Parathyroid adenoma (tissue), 2 donors: Measurements from ENCODE around the gene MPP1.

Experiments
- H2AFZ ChIP-seq: fragments of 300-600 bp; sonication (generic); one replicate; pipeline ENCODE4 v1.7.0; 2017; ENCODE audit warnings: antibody characterized with exemption, mild to moderate bottlenecking
- H3K27ac ChIP-seq: fragments of 300-600 bp; sonication (generic); one replicate; pipeline ENCODE4 v1.7.0; 2017
- H3K27me3 ChIP-seq: fragments of 300-600 bp; sonication (generic); one replicate; pipeline ENCODE4 v1.7.0; 2017; ENCODE audit warnings: low read length; ENCODE audit not compliant: control insufficient read depth, insufficient read depth
- H3K36me3 ChIP-seq: fragments of 300-600 bp; sonication (generic); one replicate; pipeline ENCODE4 v1.7.0; 2017; ENCODE audit warnings: low read length; ENCODE audit not compliant: control insufficient read depth, insufficient read depth
- H3K4me1 ChIP-seq: fragments of 300-600 bp; sonication (generic); one replicate; pipeline ENCODE4 v1.7.0; 2017; ENCODE audit warnings: control low read depth
- H3K4me2 ChIP-seq: fragments of 300-600 bp; sonication (generic); one replicate; pipeline ENCODE4 v1.7.0; 2017; ENCODE audit warnings: low read length
- H3K4me3 ChIP-seq: fragments of 300-600 bp; sonication (generic); one replicate; pipeline ENCODE4 v1.7.0; 2017; ENCODE audit warnings: low read depth, low read length
- H3K79me2 ChIP-seq: fragments of 300-600 bp; sonication (generic); one replicate; pipeline ENCODE4 v1.7.0; 2017; ENCODE audit warnings: control low read depth
- H3K9ac ChIP-seq: fragments of 300-600 bp; sonication (generic); one replicate; pipeline ENCODE4 v1.7.0; 2017; ENCODE audit warnings: mild to moderate bottlenecking
- H3K9me3 ChIP-seq: fragments of 300-600 bp; sonication (generic); one replicate; pipeline ENCODE4 v1.7.0; 2017; ENCODE audit warnings: low read length; ENCODE audit not compliant: control insufficient read depth
- TF ChIP-seq, protein P1 (sequence below): fragments of 300-600 bp; sonication (generic); IDR thresholded peaks from one replicate; pipeline ENCODE4 v1.7.0; 2017; ENCODE audit warnings: antibody characterized with exemption, mild to moderate bottlenecking
- donor health status: primary hyperparathyroidism.

Gene MPP1

GRCh38 chrX:154804957-154805695 lies at the start of gene MPP1:
Gene MPP1 (minus strand): TSS chrX:154805485. CDS start chrX:154805373, 112 bp downstream.
- H3K27me3 ChIP-seq: no peaks in the 10 kb centered on the region
- no peaks in the 10 kb centered on the region for H3K79me2 ChIP-seq
- peak within 1 kb of the TSS; percentile 66 for H3K27ac ChIP-seq
- TF ChIP-seq, protein P1, sequence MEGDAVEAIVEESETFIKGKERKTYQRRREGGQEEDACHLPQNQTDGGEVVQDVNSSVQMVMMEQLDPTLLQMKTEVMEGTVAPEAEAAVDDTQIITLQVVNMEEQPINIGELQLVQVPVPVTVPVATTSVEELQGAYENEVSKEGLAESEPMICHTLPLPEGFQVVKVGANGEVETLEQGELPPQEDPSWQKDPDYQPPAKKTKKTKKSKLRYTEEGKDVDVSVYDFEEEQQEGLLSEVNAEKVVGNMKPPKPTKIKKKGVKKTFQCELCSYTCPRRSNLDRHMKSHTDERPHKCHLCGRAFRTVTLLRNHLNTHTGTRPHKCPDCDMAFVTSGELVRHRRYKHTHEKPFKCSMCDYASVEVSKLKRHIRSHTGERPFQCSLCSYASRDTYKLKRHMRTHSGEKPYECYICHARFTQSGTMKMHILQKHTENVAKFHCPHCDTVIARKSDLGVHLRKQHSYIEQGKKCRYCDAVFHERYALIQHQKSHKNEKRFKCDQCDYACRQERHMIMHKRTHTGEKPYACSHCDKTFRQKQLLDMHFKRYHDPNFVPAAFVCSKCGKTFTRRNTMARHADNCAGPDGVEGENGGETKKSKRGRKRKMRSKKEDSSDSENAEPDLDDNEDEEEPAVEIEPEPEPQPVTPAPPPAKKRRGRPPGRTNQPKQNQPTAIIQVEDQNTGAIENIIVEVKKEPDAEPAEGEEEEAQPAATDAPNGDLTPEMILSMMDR: no peak
- H3K4me1 ChIP-seq: no peaks in the 10 kb centered on the region
- peak within 1 kb of the TSS; percentile 94 for H2AFZ ChIP-seq
- no peaks in the 10 kb centered on the region for H3K36me3 ChIP-seq
- no peaks in the 10 kb centered on the region for H3K9me3 ChIP-seq
- no peak within 1 kb of the TSS for H3K9ac ChIP-seq
- H3K4me2 ChIP-seq: peak within 1 kb of the TSS; percentile 82
- peak within 1 kb of the TSS; percentile 66 for H3K4me3 ChIP-seq

- H3K36me3 ChIP-seq: no peaks in the 10 kb centered on the region
- H3K9me3 ChIP-seq: no peaks in the 10 kb centered on the region
- TF ChIP-seq, protein P1: no peak
- H3K4me3 ChIP-seq: no peak overlapping the region
- no peaks in the 10 kb centered on the region for H3K4me1 ChIP-seq
- H3K79me2 ChIP-seq: no peaks in the 10 kb centered on the region
- H3K27ac ChIP-seq: no peak overlapping the region
- H3K4me2 ChIP-seq: no peak overlapping the region
- no peak overlapping the region for H2AFZ ChIP-seq
- no peaks in the 10 kb centered on the region for H3K27me3 ChIP-seq
- H3K9ac ChIP-seq: no peak overlapping the region
These were observed 45.8 kb upstream of the MPP1 start for GRCh38 chrX:154850957-154851611.

GRCh38 chrX:154840856-154841255 lies 35.6 kb upstream of the MPP1 start:
- H3K9me3 ChIP-seq: no peaks in the 10 kb centered on the region
- H3K27me3 ChIP-seq: no peaks in the 10 kb centered on the region
- H3K4me3 ChIP-seq: no peak overlapping the region
- TF ChIP-seq, protein P1: peak; percentile 55
- no peak overlapping the region for H2AFZ ChIP-seq
- H3K36me3 ChIP-seq: no peaks in the 10 kb centered on the region
- H3K9ac ChIP-seq: no peak overlapping the region
- H3K27ac ChIP-seq: no peak overlapping the region
- no peaks in the 10 kb centered on the region for H3K4me1 ChIP-seq
- H3K4me2 ChIP-seq: no peak overlapping the region
- H3K79me2 ChIP-seq: no peaks in the 10 kb centered on the region

GRCh38 chrX:154836163-154836562 lies 30.9 kb upstream of the MPP1 start:
- H3K79me2 ChIP-seq: no peaks in the 10 kb centered on the region
- no peaks in the 10 kb centered on the region for H3K4me1 ChIP-seq
- H3K4me2 ChIP-seq: no peak overlapping the region
- TF ChIP-seq, protein P1: no peak
- H3K9me3 ChIP-seq: no peaks in the 10 kb centered on the region
- H3K4me3 ChIP-seq: no peak overlapping the region
- no peak overlapping the region for H2AFZ ChIP-seq
- no peak overlapping the region for H3K9ac ChIP-seq
- H3K36me3 ChIP-seq: no peaks in the 10 kb centered on the region
- H3K27me3 ChIP-seq: no peaks in the 10 kb centered on the region
- no peak overlapping the region for H3K27ac ChIP-seq
